GM12801 (cell line): ENCODE measurements around the gene GPR162.

ENCODE experiments used
- TF ChIP-seq, protein P1 (sequence below): IDR thresholded peaks from one replicate; pipeline ENCODE4 v1.5.1; 2011; ENCODE audit warnings: control low read depth; ENCODE audit not compliant: insufficient read length; ENCODE audit errors: extremely low read depth

The GPR162 gene

DNA sequence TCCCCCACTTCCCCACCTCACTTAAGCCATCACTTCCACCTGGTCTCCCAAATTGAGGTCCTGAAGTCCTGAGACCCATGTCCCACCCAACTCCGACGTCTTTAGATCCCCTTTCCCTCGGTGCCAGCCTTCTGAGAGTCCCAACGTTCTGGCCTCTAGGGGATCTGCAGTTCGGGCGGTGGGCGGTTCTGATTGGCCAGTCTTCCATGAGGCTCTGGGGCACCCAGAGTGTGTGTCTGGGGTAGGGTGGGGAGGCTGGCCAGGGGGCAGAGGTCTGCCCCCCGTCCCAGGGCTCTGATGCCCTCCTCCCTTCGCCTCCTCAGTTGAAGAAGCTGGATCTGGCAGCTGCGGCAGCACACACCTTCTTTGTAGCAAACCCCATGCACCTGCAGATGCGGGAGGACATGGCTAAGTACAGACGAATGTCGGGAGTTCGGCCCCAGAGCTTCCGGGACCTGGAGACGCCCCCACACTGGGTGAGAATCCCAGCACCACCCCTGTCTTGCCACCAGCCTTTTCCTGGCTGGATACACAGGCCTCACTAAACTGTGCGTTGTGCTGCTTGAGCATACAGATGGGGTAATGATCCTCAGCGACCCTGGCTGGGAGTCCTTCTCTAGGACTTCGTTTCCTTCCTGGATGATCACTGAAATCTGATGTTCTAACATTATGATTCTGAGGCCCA is 8.1 kb downstream of the GPR162 start:
- TF ChIP-seq, protein P1, sequence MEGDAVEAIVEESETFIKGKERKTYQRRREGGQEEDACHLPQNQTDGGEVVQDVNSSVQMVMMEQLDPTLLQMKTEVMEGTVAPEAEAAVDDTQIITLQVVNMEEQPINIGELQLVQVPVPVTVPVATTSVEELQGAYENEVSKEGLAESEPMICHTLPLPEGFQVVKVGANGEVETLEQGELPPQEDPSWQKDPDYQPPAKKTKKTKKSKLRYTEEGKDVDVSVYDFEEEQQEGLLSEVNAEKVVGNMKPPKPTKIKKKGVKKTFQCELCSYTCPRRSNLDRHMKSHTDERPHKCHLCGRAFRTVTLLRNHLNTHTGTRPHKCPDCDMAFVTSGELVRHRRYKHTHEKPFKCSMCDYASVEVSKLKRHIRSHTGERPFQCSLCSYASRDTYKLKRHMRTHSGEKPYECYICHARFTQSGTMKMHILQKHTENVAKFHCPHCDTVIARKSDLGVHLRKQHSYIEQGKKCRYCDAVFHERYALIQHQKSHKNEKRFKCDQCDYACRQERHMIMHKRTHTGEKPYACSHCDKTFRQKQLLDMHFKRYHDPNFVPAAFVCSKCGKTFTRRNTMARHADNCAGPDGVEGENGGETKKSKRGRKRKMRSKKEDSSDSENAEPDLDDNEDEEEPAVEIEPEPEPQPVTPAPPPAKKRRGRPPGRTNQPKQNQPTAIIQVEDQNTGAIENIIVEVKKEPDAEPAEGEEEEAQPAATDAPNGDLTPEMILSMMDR, result no peak

DNA sequence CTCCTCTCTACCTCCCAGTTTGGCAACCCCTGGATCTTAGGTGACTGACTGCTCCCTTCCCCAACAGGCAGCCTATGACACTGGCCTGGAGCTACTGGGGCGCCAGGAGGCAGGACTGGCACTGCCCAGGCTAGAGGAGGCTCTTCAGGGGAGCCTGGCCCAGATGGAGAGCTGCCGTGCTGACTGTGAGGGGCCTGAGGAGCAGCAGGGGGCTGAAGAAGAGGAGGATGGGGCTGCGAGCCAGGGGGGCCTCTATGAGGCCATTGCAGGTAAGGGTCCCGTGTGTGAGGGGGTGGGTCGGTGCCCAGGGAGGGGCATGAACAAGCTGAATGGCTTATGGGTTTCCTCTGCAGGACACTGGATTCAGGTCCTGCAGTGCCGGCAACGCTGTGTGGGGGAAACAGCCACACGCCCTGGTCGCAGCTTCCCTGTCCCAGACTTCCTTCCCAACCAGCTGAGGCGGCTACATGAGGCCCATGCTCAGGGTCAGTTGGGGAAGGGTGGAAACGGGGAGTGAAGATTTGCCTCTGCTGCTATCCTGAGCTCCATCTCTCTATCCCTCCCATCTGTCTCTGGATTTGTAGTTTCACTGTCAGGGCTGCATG is 8.8 kb downstream of the GPR162 start:
- TF ChIP-seq, protein P1, result no peak

DNA sequence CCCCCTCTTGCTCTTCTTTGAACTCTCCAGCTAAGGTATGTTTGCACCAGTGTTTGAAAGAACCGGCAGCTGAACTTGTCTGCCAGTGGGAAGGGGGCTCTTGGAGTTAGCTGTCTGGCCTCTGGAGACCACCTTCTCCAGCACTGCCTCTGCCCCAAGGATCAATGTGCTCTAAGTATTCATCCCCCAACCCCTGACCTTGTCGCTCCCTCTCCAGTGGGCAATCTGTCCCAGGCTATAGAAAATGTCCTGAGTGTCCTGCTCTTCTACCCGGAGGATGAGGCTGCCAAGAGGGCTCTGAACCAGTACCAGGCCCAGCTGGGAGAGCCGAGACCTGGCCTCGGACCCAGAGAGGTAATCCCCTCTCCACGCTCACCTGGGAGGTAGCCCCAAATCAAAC is 9.4 kb downstream of the GPR162 start:
- TF ChIP-seq, protein P1, result no peak

DNA sequence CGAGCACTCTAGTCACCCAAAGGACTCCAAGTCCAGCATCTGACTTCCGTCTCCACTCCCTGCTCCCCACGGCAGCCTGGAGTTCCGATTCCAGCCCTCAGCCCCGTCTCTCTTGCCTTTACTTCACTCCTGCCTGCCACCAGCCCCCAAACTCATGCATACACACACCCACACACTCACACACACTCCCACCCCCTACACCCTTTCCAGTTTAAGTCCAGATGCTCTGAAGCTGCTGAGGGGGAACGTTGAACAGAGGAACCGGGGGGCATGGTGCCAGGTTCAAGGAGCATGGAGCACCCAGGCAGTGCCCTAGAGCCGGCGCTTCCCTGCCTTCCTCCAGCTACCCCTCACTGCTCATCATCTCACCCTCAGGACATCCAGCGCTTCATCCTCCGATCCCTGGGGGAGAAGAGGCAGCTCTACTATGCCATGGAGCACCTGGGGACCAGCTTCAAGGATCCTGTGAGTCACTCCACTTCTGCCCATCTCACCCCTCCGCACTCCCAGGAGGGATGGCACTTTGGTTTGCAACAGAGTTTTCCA is 9.9 kb downstream of the GPR162 start:
- TF ChIP-seq, protein P1, result no peak

DNA sequence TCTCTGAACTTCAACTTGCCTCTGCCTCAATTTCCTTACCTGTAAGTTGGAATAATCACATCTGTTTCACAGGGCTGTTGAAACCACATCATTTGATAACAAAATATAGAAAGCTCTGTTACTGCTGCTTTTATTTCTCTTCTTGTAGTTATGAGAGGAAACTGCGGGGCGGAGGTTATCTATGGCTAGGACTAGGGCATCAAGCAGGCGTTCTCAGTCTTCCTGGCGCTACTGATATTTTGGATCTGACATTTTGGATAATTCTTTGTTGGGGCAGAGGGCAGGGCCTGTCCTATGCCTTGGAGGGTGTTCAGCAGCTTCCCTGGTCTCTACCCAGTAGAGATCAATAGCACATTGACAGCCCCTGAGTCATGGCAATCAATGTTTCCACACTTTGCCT is 10.5 kb downstream of the GPR162 start:
- TF ChIP-seq, protein P1, result no peak

DNA sequence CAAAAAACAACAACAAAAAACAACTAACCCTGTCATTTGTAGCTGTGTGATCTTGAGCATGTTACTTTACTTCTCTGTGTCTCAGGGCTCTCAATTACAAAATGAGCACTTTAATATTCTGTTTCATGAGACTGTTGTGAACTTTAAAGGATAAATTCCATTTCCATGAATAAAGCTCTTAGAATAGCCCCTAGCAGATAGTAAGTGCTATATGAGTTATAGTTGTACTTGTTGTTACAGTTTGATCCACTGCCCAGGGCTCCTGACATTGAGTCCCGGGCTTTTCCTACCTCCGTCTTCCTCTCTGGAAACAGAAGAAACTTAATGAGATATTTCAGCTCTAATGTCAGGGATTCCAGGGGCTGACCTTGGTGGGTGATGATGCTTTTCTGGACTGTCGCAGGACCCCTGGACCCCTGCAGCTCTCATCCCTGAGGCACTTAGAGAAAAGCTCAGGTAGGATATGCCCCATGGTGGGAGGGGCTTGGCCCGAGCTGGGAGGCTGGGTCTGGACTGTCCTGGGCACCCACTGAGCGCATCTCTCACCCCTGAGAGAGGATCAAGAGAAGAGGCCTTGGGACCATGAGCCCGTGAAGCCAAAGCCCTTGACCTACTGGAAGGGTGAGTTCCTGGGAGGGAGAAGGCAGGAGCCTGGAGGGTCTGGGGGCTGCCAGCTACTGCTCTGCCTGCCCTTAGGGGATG is 11.7 kb downstream of the GPR162 start:
- TF ChIP-seq, protein P1, result no peak

DNA sequence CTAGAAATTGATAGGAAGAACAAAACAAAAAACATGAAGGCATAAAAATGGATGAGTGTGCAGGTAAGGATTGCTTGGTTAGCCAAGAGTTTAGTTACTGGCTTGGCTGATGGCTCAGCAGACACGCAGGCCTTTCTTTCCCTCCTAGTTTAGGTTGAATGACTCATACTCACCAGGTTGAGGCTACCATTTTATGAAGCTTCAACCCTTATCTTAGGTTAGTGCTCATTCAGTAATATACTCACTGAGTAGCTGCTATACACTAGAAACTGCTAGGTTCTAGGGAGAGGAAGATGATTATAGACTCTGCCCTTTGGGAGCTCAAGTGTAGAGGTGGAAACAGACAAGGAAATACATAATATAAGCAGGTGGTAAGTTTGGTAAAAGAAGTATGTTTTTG is 12.6 kb downstream of the GPR162 start:
- TF ChIP-seq, protein P1, result no peak
